HCT116 (cell line): ENCODE measurements around the gene DPYD. TPM values are rescaled to one million over a fixed set of nuclear protein-coding genes. Genes with fewer than 3 reads are reported as not detected.

ENCODE experiments used
- ATAC-seq: fragments of 200-7000 bp; cut with Tn5 transposase; 2 replicates; pipeline ENCODE4 v1.9.1; 2020; ENCODE audit warnings: mild to moderate bottlenecking, moderate library complexity
- BruUV-seq: library from RNA; stranded (reverse); fragments of 400-500 nt; replicated peaks from 2 replicates; lab custom pipeline; 2021; lab: Mats Ljungman, UMichigan
- CTCF ChIA-PET: fragments of 300-600 bp; sonication (Branson Sonifier 250); formaldehyde crosslinking; loops from one replicate; lab custom pipeline; 2021; ENCODE audit warnings: antibody characterized with exemption; lab: Charles Lee
- POLR2A ChIA-PET: fragments of 300-600, 350-600 bp; sonication (Branson Sonifier 250); formaldehyde crosslinking; loops from one replicate; lab custom pipeline; 2021; ENCODE audit warnings: antibody characterized with exemption; lab: Charles Lee
- RAD21 ChIA-PET, 2 experiments: fragments of 300-600 bp; sonication (Branson Sonifier 250); formaldehyde crosslinking; loops; one replicate each; lab custom pipeline; 2023; ENCODE audit warnings: low total read pairs in 2 of 2; ENCODE audit not compliant: uncharacterized antibody in 2 of 2, unreplicated experiment in 2 of 2, low non-redundant PET in 1 of 2; lab: Charles Lee
- DNase-seq: peaks from one replicate; pipeline ENCODE4 v3.0.0-alpha.2; 2010; ENCODE audit warnings: low read depth, low spot score
- H2AFZ ChIP-seq: fragments of 200-600 bp; shearing (Covaris generic), sonication (generic); 2 replicates; pipeline ENCODE4 v1.6.1; 2017; ENCODE audit warnings: low read depth, mixed run types, mixed read lengths, antibody characterized with exemption, low read length; ENCODE audit not compliant: poor library complexity, severe bottlenecking
- H3K27ac ChIP-seq: 2 replicates; pipeline ENCODE4 v1.5.1; 2012; ENCODE audit warnings: low read depth, low read length
- H3K27me3 ChIP-seq: fragments of 200-600 bp; sonication (generic); 2 replicates; pipeline ENCODE4 v1.6.1; 2016; ENCODE audit warnings: mixed run types, low read length, mixed read lengths; ENCODE audit not compliant: insufficient read depth
- H3K36me3 ChIP-seq, 2 experiments: fragments of 200-500 bp in 1 of 2; fragments of 200-600 bp in 1 of 2; sonication (Bioruptor generic) in 1 of 2; sonication (generic) in 1 of 2; 2 replicates each; pipeline versions ENCODE4 v1.5.1 to v1.6.1; 2014 to 2016; ENCODE audit warnings: low read length in 2 of 2, inconsistent platforms in 1 of 2, mixed read lengths in 1 of 2, mixed run types in 1 of 2; ENCODE audit not compliant: insufficient read depth in 2 of 2, control insufficient read depth in 1 of 2
- H3K4me1 ChIP-seq, 2 experiments: fragments of 200-600 bp in 1 of 2; sonication (generic) in 1 of 2; 2 replicates each; pipeline versions ENCODE4 v1.5.1 to v1.6.1; 2012 to 2017; ENCODE audit warnings: low read length in 2 of 2, inconsistent platforms in 1 of 2, mild to moderate bottlenecking in 1 of 2, mixed read lengths in 1 of 2, mixed run types in 1 of 2, moderate library complexity in 1 of 2; ENCODE audit not compliant: insufficient read depth in 2 of 2, control insufficient read depth in 1 of 2
- H3K4me2 ChIP-seq: fragments of 200-600 bp; sonication (generic); 2 replicates; pipeline ENCODE4 v1.6.1; 2017; ENCODE audit warnings: mixed run types, low read length, mixed read lengths
- H3K4me3 ChIP-seq, 2 experiments: fragments of 200-600 bp in 1 of 2; sonication (generic) in 1 of 2; replicated peaks in 1 of 2; 2 replicates each; pipeline ENCODE4 v1.5.1; 2011 to 2016; ENCODE audit warnings: low read length in 2 of 2, control low read depth in 1 of 2, low read depth in 1 of 2, mild to moderate bottlenecking in 1 of 2, mixed read lengths in 1 of 2, mixed run types in 1 of 2
- H3K79me2 ChIP-seq: fragments of 200-600 bp; sonication (generic); 2 replicates; pipeline ENCODE4 v1.6.1; 2017; ENCODE audit warnings: mild to moderate bottlenecking, mixed run types, low read length, moderate library complexity, mixed read lengths; ENCODE audit not compliant: insufficient read depth
- H3K9ac ChIP-seq: fragments of 200-600 bp; sonication (generic); 2 replicates; pipeline ENCODE4 v1.6.1; 2016; ENCODE audit warnings: low read length, mixed read lengths
- H3K9me2 ChIP-seq: fragments of 200-600 bp; sonication (generic), shearing (Covaris generic); 2 replicates; pipeline ENCODE4 v1.6.1; 2017; ENCODE audit warnings: mixed run types, mild to moderate bottlenecking, moderate library complexity; ENCODE audit not compliant: insufficient read depth
- H3K9me3 ChIP-seq, 2 experiments: fragments of 200-500 bp in 1 of 2; fragments of 200-600 bp in 1 of 2; sonication (Bioruptor generic) in 1 of 2; sonication (generic) in 1 of 2; 2 replicates each; pipeline ENCODE4 v1.6.1; 2014 to 2017; ENCODE audit warnings: low read length in 2 of 2, mixed read lengths in 2 of 2, inconsistent platforms in 1 of 2, low read depth in 1 of 2, mild to moderate bottlenecking in 1 of 2, mixed run types in 1 of 2, moderate library complexity in 1 of 2; ENCODE audit not compliant: control insufficient read depth in 1 of 2, insufficient read depth in 1 of 2
- H4K20me1 ChIP-seq: fragments of 200-600 bp; sonication (generic), shearing (Covaris generic); 2 replicates; pipeline ENCODE4 v1.6.1; 2017; ENCODE audit warnings: mixed run types, mild to moderate bottlenecking, moderate library complexity; ENCODE audit not compliant: insufficient read depth
- ATF3 ChIP-seq: IDR thresholded peaks from 2 replicates; pipeline ENCODE4 v1.6.1; 2012
- CBX3 ChIP-seq: IDR thresholded peaks from 2 replicates; pipeline ENCODE4 v1.6.1; 2012; ENCODE audit warnings: low read depth
- CEBPB ChIP-seq: IDR thresholded peaks from 2 replicates; pipeline ENCODE4 v1.6.1; 2012; ENCODE audit warnings: low read depth
- EZH2 ChIP-seq: fragments of 200-600 bp; sonication (generic); IDR thresholded peaks from 2 replicates; pipeline ENCODE4 v1.6.1; 2017; ENCODE audit warnings: antibody characterized with exemption, mixed run types
- REST ChIP-seq: IDR thresholded peaks from 2 replicates; pipeline ENCODE4 v1.6.1; 2012; ENCODE audit warnings: low read depth
- SP1 ChIP-seq: IDR thresholded peaks from 2 replicates; pipeline ENCODE4 v1.6.1; 2012; ENCODE audit warnings: low read depth
- SRF ChIP-seq: IDR thresholded peaks from 2 replicates; pipeline ENCODE4 v1.6.1; 2012; ENCODE audit warnings: low read depth
- TCF7L2 ChIP-seq: IDR thresholded peaks from 2 replicates; pipeline ENCODE4 v1.7.0; 2011; ENCODE audit warnings: borderline replicate concordance, inconsistent platforms; ENCODE audit not compliant: insufficient read depth, insufficient read length; ENCODE audit errors: extremely low read depth
- YY1 ChIP-seq: IDR thresholded peaks from 2 replicates; pipeline ENCODE4 v1.6.1; 2011; ENCODE audit warnings: low read length, low read depth, moderate library complexity, mild to moderate bottlenecking; ENCODE audit not compliant: insufficient replicate concordance; ENCODE audit errors: extremely low read depth
- ZFX ChIP-seq: fragments of 450-650 bp; IDR thresholded peaks from 2 replicates; pipeline ENCODE4 v1.6.1; 2017
- intact Hi-C: fragments of 100-400 bp; cut with micrococcal nuclease; formaldehyde crosslinking; loops from 2 replicates; pipeline ENCODE4 v1.10.0; 2022
- total RNA-seq: library from RNA; stranded (reverse); gene quantifications from one replicate; pipeline ENCODE4 v1.2.1, GENCODE V29; 2021; ENCODE audit not compliant: unreplicated experiment

DPYD gene
- total RNA-seq, 1 experiment from 2014 or later = 1.7 TPM

DNA sequence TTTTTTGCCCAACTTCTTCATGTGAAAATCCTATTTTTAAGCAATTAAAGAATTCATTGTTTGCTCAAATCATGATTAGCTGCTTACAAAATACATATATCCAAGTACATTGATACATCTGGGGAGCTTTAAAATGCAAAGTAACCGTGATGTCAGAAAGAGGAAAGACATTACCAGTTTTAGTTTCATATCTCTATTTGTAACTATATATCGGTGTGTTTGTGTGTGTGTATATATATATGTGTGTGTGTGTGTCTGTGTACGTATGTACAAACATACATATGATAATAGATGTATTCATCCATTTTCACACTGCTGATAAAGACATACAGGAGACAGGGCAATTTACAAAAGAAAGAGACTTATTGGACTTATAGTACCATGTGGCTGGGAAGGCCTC, 310.1 kb downstream of the DPYD start:
- TF ChIP-seq SRF (no peak), YY1 (no peak), TCF7L2 (no peak), REST (no peak), SP1 (no peak), ZFX (no peak), ATF3 (no peak), CBX3 (no peak), CEBPB (no peak), EZH2 (no peak)
- TF ChIP-seq, all 23 proteins: peak for 0
- DNase-seq (no peak), ATAC-seq (no peak)
- H3K27me3 ChIP-seq = no peaks in the 10 kb centered on the region
- POLR2A ChIA-PET = no interaction called here
- intact Hi-C loops = no loop called here
- no peak overlapping the region for H3K4me3 ChIP-seq
- no peaks in the 10 kb centered on the region for H3K79me2 ChIP-seq
- H2AFZ ChIP-seq = no peak overlapping the region
- no peak overlapping the region for H3K4me2 ChIP-seq
- H3K27ac ChIP-seq = no peak overlapping the region
- CTCF ChIA-PET = no interaction called here
- H3K4me1 ChIP-seq = no peaks in the 10 kb centered on the region
- no peaks in the 10 kb centered on the region for H3K36me3 ChIP-seq
- RAD21 ChIA-PET = no interaction called here
- H3K9me3 ChIP-seq = no peaks in the 10 kb centered on the region
- no peaks in the 10 kb centered on the region for H4K20me1 ChIP-seq
- BruUV-seq = no TSS peak
- H3K9me2 ChIP-seq = no peaks in the 10 kb centered on the region
- H3K9ac ChIP-seq = no peak overlapping the region
